ENCODE data around the gene LPCAT1.
"Not testable (repeated sequence)": the region's sequence is repeated elsewhere in the genome, so short reads cannot be mapped to it uniquely, and the experiment has no call there.

Gene LPCAT1

GRCh38 chr5:1509346-1510085 is 14.2 kb downstream of the LPCAT1 start:
- DNase-seq (ENCODE audit: low read depth) = no peak

- no peak for DNase-seq (ENCODE audit: low read depth)
Measured at GRCh38 chr5:1508659-1509290, 15.0 kb downstream of the LPCAT1 start.

GRCh38 chr5:1507961-1508658 is 15.7 kb downstream of the LPCAT1 start:
- DNase-seq (ENCODE audit: low read depth) = no peak

GRCh38 chr5:1507457-1507856 is 16.3 kb downstream of the LPCAT1 start:
- DNase-seq (ENCODE audit: low read depth) = no peak

GRCh38 chr5:1507014-1507375 is 16.8 kb downstream of the LPCAT1 start:
- no peak for DNase-seq (ENCODE audit: low read depth)

GRCh38 chr5:1506242-1507013 is 17.3 kb downstream of the LPCAT1 start:
- DNase-seq (ENCODE audit: low read depth) = no peak

- no peak for DNase-seq (ENCODE audit: low read depth)
Measured at GRCh38 chr5:1505506-1506241, 18.1 kb downstream of the LPCAT1 start.

- not testable (repeated sequence) for DNase-seq (ENCODE audit: low read depth)
Measured at GRCh38 chr5:1505089-1505488, 18.7 kb downstream of the LPCAT1 start.

GRCh38 chr5:1504617-1505016 is 19.1 kb downstream of the LPCAT1 start:
- DNase-seq (ENCODE audit: low read depth) = no peak

- no peak for DNase-seq (ENCODE audit: low read depth)
Measured at GRCh38 chr5:1504069-1504595, 19.6 kb downstream of the LPCAT1 start.

GRCh38 chr5:1503241-1504068 is 20.3 kb downstream of the LPCAT1 start:
- no peak for DNase-seq (ENCODE audit: low read depth)

- no peak for DNase-seq (ENCODE audit: low read depth)
Measured at GRCh38 chr5:1502737-1503120, 21.0 kb downstream of the LPCAT1 start.

GRCh38 chr5:1502046-1502736 is 21.6 kb downstream of the LPCAT1 start:
- no peak for DNase-seq (ENCODE audit: low read depth)

GRCh38 chr5:1501372-1502045 is 22.3 kb downstream of the LPCAT1 start:
- DNase-seq (ENCODE audit: low read depth) = no peak

- no peak for DNase-seq (ENCODE audit: low read depth)
Measured at GRCh38 chr5:1500411-1501091, 23.2 kb downstream of the LPCAT1 start.

- no peak for DNase-seq (ENCODE audit: low read depth)
Measured at GRCh38 chr5:1499851-1500250, 23.9 kb downstream of the LPCAT1 start.

- no peak for DNase-seq (ENCODE audit: low read depth)
Measured at GRCh38 chr5:1498623-1499416, 24.9 kb downstream of the LPCAT1 start.

All from stromal cell of bone marrow (primary cell).